Stimulated activated naive CD8-positive, alpha-beta T cell treated with anti-CD3 and anti-CD28 coated beads, Interleukin-15, amount 100 ng/mL, for 72 hours (primary cell): ENCODE measurements around the gene SAAL1.

ENCODE experiments used
- ATAC-seq: fragments of 150-1000 bp; cut with Tn5 transposase; 2 replicates; pipeline ENCODE4 v1.10.0; 2021; ENCODE audit warnings: mild to moderate bottlenecking, moderate library complexity
- DNase-seq, 2 donors: peaks; one replicate each; pipeline ENCODE4 v3.0.0; 2021 to 2022
- H3K27ac Mint-ChIP-seq, 2 donors: one replicate each; pipeline ENCODE4 v1.8.0; 2022; ENCODE audit warnings: mild to moderate bottlenecking in 2 of 2, mixed read lengths in 2 of 2, moderate library complexity in 2 of 2
- H3K27me3 Mint-ChIP-seq: one replicate; pipeline ENCODE4 v1.8.0; 2022; ENCODE audit warnings: mixed read lengths
- H3K4me1 Mint-ChIP-seq: one replicate; pipeline ENCODE4 v1.8.0; 2022; ENCODE audit warnings: mild to moderate bottlenecking, mixed read lengths
- H3K4me3 Mint-ChIP-seq, 2 donors: one replicate each; pipeline ENCODE4 v1.8.0; 2022; ENCODE audit warnings: mild to moderate bottlenecking in 2 of 2, mixed read lengths in 2 of 2, moderate library complexity in 1 of 2
- H3K9me3 Mint-ChIP-seq, 2 donors: one replicate each; pipeline ENCODE4 v1.8.0; 2022; ENCODE audit warnings: mixed read lengths in 2 of 2

SAAL1 gene

DNA sequence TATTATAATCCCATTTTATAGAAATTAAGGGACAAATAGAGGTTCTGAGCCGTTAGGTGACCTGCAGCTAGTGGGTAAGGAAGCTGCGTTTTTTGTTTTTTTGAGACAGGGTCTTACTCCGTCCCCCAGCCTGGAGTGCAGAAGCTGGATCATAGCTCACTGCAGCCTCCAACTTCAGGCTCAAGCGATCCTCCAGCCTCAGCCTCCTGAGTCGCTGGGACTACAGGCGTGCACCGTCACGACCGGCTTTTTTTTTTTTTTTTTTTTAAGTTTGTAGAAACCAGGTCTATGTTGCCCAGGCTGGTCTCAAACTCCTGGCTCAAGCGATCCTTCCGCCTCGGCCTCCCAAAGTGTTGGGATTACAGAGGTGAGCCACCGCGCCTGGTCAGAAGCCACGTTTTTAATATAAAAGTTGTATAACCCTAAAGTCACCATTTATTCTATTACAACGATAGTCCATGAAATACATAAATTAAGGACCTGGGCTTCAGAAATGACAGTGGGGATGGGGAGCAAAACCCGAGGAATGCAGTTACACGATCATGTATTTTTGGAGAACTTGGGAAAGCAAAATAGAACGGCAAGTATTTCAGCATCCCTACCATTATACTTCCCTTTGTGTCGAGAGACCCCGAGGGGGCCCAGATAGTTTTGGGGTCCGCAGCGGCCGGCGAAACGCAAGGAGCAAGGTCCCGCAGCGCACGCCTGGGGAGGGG lies 638 bp downstream of the SAAL1 start:
- H3K9me3 Mint-ChIP-seq = no peaks in the 10 kb centered on the region
- ATAC-seq = no peak
- H3K27me3 Mint-ChIP-seq = peaks cover 3% of the 10 kb centered on the region
- no peak for DNase-seq
- peak overlapping the region; percentile 98 for H3K27ac Mint-ChIP-seq
- H3K4me3 Mint-ChIP-seq = peak overlapping the region; percentile 91 to 97
- H3K4me1 Mint-ChIP-seq = peaks cover 46% of the 10 kb centered on the region

DNA sequence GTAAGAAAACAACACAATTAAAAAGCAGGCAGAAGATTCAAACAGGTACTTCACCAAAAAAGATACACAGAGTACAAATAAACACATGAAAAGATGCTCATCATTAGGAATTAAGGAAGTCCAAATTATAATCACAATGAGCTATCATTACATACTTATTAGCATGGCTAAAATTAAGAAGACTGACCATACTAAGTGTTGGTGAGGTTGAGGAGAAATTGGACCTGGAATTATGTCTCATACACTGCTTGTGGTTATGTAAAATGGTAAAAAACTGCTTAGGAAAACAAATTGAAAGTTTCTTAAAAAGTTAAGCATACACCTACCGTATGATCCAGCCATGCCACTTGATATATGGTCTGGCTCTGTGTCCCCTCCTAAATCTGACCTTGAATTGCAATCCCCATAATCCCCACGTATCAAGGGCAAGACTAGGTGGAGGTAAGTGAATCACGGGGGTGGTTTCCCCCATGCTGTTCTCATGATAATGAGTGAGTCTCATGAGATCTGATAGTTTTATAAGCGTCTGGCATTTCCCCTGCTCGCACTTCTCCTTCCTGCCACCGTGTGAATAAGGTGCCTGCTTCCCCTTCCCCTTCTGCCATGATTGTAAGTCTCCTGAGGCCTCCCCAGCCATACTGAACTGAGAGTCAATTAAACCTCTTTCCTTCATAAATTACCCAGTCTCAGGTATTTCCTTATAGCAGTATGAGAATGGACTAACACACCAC lies 4.8 kb downstream of the SAAL1 start:
- H3K27me3 Mint-ChIP-seq = no peaks in the 10 kb centered on the region
- peak in 1 of 2 donors; percentile 9 for DNase-seq
- H3K27ac Mint-ChIP-seq = peak overlapping the region in 1 of 2 donors; percentile 87
- no peaks in the 10 kb centered on the region for H3K9me3 Mint-ChIP-seq
- peaks cover 44% of the 10 kb centered on the region for H3K4me1 Mint-ChIP-seq
- no peak overlapping the region for H3K4me3 Mint-ChIP-seq
- no peak for ATAC-seq

DNA sequence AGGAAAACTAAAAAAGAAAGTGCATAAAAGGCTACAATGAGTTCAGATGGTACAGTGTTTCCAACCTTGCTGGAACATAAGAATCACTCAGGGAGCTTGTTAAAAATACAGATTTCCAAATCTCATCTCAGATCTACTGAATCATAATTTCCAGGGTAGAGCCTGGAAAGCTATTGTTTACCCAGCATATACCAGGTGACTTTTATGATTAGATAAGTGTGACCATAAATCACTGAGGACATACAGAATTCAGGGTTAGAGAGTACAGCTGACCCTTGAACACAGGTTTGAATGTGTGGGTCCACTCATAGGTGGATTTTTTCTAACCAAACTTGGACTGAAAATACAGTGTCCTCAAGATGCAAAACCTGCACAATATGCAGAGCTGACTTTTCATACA lies 11.9 kb downstream of the SAAL1 start:
- Mint-ChIP-seq H3K27me3 (no peaks in the 10 kb centered on the region), H3K27ac (no peak overlapping the region), H3K9me3 (no peaks in the 10 kb centered on the region), H3K4me3 (no peak overlapping the region), H3K4me1 (no peaks in the 10 kb centered on the region)
- no peak for ATAC-seq
- no peak for DNase-seq

DNA sequence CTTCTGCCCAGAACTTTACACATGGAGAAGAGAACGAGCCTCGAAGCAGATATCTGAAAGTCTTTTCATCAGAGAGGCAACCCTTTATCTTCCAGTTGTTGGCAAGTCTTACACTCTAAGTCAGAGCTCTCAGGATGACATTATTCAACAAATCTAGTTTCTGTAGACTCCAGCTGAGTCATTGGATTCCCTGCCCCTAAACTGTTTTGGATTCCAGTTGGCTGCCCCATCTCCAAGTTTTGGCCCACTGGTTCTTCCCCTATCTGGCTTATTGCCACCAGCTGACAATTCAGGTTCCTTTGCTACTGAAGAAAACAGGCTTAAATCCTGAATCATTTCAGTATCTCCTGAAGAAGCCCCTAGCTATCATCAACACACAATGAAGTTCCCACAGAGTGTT lies 14.2 kb downstream of the SAAL1 start:
- H3K4me1 Mint-ChIP-seq = no peaks in the 10 kb centered on the region
- no peak for DNase-seq
- H3K27me3 Mint-ChIP-seq = no peaks in the 10 kb centered on the region
- no peaks in the 10 kb centered on the region for H3K9me3 Mint-ChIP-seq
- H3K4me3 Mint-ChIP-seq = no peak overlapping the region
- ATAC-seq = no peak
- no peak overlapping the region for H3K27ac Mint-ChIP-seq

DNA sequence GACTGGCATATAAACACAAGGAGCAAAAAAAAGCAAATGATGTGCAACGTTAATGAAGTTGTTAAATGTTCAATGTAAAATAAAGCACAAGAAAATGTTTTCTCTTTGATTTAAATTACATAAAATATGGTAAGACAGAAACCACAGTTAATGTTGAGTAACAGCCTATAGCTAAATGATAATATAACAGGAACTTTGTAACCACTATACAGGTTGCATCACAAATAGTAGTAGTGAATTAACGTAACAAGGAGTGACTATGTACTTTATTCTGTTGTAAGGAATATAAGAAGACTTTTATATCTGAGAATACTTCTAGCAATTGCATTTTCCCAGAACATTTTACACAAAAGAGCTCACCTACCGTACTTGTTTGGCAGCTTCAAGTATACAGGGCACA lies 16.9 kb downstream of the SAAL1 start:
- DNase-seq (no peak), ATAC-seq (no peak)
- Mint-ChIP-seq H3K4me3 (no peak overlapping the region), H3K27ac (no peak overlapping the region), H3K27me3 (no peaks in the 10 kb centered on the region), H3K9me3 (no peaks in the 10 kb centered on the region), H3K4me1 (no peaks in the 10 kb centered on the region)

DNA sequence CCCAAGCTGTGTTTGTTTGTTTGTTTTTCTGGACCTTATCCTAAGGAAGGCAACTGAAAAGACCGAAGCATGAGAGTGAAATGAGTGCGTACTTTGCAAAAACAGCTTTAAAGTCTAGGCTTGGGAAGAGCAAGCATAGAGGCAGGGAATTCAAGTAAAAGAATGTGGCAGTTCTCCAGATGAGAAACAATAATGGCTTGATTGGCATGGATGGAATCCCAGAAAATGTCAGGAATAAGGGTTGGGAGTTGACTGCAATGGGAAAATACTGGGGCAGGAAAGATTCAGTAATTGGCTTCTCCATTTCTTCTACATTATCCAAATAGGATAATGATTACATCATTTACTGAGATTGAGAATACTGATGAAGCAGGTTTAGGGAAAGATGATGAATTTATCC lies 17.5 kb downstream of the SAAL1 start:
- ATAC-seq (no peak), DNase-seq (no peak)
- Mint-ChIP-seq H3K9me3 (no peaks in the 10 kb centered on the region), H3K27me3 (no peaks in the 10 kb centered on the region), H3K4me3 (no peak overlapping the region), H3K4me1 (no peaks in the 10 kb centered on the region), H3K27ac (peak overlapping the region in 1 of 2 donors; percentile 50)

DNA sequence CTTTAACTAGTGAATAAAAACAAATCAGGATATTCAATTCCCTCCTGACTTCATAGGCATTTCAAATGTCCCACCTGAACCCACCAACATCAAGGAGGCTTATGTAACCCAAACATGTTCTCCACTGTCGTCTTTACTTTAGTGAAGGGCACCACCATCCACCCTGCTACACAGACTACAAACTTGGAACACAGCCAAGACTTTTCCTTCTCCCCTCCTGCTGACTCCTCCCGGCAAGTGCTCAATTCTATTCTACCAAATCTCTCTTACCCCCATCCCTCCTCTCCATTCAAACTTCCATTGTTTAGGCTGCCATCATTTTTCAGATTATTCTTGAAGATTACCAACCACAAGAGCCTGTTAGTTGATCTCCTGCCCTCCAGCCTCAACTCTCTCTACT lies 24.3 kb downstream of the SAAL1 start:
- ATAC-seq (no peak), DNase-seq (no peak)
- Mint-ChIP-seq H3K9me3 (no peaks in the 10 kb centered on the region), H3K27me3 (no peaks in the 10 kb centered on the region), H3K4me1 (no peaks in the 10 kb centered on the region), H3K4me3 (no peak overlapping the region), H3K27ac (no peak overlapping the region)

DNA sequence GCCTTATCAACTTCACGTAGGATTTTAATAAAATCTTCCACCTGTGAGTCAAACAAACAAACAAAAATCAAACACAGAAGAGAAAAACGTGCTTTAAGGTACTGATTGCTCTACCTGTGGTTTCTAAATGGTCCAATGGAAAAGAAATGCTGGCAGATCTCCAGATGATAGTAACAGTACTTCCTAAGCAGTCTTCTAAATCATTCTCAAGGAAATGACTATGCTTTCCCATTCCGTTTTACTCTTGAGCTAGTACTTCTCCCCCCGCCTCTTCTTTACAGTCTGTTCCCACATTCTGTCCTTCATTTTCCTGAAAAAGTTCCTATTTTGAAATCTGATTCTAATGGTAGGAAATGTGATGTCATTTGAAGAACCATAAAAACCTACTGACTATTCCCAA lies 25.4 kb downstream of the SAAL1 start:
- Mint-ChIP-seq H3K27me3 (no peaks in the 10 kb centered on the region), H3K9me3 (no peaks in the 10 kb centered on the region), H3K4me1 (no peaks in the 10 kb centered on the region), H3K4me3 (no peak overlapping the region), H3K27ac (peak overlapping the region in 1 of 2 donors; percentile 32)
- DNase-seq (no peak), ATAC-seq (no peak)

DNA sequence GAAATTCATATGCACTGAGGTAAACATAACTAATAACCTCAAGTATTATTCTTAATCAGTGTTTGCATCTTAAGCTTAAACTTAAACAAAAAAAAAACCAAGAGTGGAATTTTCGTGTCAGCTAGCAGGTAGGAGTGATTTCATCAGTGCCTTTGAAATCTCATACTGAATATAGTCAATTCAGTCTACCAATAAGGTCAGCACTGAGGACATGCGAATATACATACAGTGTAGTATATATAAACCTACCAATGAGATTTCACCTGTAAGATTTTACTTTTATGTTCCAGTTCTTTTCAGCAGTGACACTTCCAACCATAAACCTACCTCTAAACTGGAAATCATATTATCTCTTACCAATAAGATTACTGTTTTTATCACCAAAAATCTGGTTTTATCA lies 27.0 kb downstream of the SAAL1 start:
- no peaks in the 10 kb centered on the region for H3K9me3 Mint-ChIP-seq
- DNase-seq = no peak
- no peak overlapping the region for H3K4me3 Mint-ChIP-seq
- no peak for ATAC-seq
- H3K4me1 Mint-ChIP-seq = no peaks in the 10 kb centered on the region
- H3K27ac Mint-ChIP-seq = no peak overlapping the region
- H3K27me3 Mint-ChIP-seq = no peaks in the 10 kb centered on the region

DNA sequence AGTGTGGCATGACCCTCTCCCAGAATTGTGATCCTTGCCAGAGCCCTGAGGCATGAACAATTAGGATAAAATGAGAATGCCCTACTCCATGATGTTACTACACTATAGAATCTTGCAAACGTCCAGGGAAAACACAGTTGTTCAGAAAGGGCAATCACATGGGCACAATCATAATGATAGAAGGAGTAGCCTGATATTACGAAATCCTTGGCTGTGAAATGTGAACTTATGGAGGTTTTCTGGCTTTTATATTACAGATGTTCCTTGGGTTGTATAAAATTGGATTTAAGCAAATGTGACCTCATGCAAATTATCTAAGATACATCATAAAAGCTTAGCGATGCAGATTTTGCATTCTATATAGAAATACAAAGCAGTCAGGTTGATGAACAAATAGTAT lies 30.4 kb downstream of the SAAL1 start:
- no peaks in the 10 kb centered on the region for H3K4me1 Mint-ChIP-seq
- H3K27ac Mint-ChIP-seq = no peak overlapping the region
- DNase-seq (no peak), ATAC-seq (no peak)
- no peak overlapping the region for H3K4me3 Mint-ChIP-seq
- no peaks in the 10 kb centered on the region for H3K27me3 Mint-ChIP-seq
- no peaks in the 10 kb centered on the region for H3K9me3 Mint-ChIP-seq

DNA sequence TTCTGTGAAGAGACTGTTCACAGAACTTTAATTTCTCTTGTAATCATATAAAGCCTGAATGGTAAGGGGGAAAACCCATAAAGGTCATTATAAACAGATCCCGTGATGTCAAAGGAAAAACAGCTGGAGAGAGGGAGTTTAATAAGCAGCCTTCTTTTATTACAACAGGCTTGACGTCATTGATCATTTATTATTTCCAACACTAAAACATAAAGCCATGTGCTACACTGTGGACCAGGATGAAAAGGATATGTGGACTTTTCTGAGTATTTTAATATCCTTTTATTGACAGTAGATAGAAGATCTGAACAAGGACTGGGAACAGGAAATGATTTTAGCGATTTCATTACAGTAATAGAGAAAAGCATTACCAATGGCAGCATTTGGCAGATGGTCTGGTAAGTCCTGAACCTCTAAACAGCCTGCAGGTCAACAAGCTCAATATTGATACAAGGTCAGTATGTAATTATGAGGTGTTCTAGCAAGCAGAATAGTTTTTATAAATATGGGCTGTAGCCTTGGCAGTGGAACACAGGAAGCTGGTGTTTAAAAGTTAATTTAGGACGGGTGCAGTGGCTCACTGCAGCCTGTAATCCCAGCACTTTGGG lies 34.7 kb downstream of the SAAL1 start:
- Mint-ChIP-seq H3K27ac (no peak overlapping the region), H3K4me3 (no peak overlapping the region), H3K27me3 (no peaks in the 10 kb centered on the region), H3K4me1 (no peaks in the 10 kb centered on the region), H3K9me3 (no peaks in the 10 kb centered on the region)
- DNase-seq (no peak), ATAC-seq (no peak)

DNA sequence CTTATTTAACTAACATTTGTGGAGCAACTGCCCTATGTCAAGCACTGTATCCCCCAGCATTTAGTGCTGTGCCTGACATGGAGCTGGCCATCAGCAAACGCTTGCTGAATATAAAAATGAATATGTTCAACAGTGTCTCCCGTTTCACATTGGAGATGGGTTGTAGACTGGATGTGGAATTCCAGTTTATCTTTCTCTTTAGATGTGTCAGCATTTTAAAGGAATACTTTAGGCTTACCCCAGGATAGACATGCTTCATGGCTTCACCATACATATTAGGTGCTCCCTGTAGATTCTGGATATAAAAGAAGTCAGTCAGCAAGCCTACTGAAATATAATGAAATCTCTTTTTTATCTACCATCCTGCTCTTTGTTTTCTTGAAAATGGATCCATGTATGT lies 38.5 kb downstream of the SAAL1 start:
- ATAC-seq = no peak
- H3K27ac Mint-ChIP-seq = no peak overlapping the region
- H3K4me1 Mint-ChIP-seq = no peaks in the 10 kb centered on the region
- H3K4me3 Mint-ChIP-seq = no peak overlapping the region
- H3K9me3 Mint-ChIP-seq = no peaks in the 10 kb centered on the region
- no peak for DNase-seq
- no peaks in the 10 kb centered on the region for H3K27me3 Mint-ChIP-seq

DNA sequence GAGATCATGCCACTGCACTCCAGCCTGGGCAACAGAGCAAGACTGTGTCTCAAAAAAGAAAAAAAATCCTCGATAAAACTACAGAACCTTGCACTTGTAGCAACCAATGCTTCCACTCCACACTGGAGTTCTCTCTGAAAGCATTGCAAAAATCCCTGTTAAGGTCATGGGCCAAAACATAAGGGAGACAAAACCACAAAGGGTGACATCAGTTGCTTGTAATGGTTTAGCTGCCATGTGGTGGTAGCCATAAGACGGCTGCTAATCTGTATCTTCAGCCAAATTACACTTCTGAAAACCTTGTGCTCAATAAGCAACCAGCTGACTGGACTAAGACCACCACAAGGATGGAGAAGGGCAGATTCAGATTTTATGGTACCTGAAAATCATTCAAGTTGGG lies 39.3 kb downstream of the SAAL1 start:
- ATAC-seq = no peak
- Mint-ChIP-seq H3K4me3 (no peak overlapping the region), H3K27ac (no peak overlapping the region), H3K27me3 (no peaks in the 10 kb centered on the region), H3K4me1 (no peaks in the 10 kb centered on the region), H3K9me3 (no peaks in the 10 kb centered on the region)
- DNase-seq = no peak

DNA sequence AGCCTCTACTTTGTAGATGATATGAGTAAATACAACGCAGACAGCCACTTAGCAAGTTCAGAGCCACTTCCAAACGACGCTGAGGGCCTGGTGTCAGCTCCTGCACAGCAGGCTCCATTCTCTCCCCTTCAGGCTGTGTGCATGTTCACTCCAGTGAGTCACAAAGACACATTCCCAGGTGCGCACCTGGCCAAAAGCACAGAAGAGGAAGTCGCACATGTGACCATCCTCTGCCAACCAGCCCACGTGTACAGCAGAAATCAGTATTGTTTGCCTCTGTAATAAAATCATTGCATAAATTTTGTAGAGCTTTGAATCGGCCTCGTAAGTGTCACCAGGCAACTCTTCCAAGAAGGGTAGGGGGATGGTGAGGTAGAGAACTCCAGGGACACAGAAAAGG lies 40.3 kb downstream of the SAAL1 start:
- no peaks in the 10 kb centered on the region for H3K27me3 Mint-ChIP-seq
- H3K9me3 Mint-ChIP-seq = no peaks in the 10 kb centered on the region
- ATAC-seq = no peak

DNA sequence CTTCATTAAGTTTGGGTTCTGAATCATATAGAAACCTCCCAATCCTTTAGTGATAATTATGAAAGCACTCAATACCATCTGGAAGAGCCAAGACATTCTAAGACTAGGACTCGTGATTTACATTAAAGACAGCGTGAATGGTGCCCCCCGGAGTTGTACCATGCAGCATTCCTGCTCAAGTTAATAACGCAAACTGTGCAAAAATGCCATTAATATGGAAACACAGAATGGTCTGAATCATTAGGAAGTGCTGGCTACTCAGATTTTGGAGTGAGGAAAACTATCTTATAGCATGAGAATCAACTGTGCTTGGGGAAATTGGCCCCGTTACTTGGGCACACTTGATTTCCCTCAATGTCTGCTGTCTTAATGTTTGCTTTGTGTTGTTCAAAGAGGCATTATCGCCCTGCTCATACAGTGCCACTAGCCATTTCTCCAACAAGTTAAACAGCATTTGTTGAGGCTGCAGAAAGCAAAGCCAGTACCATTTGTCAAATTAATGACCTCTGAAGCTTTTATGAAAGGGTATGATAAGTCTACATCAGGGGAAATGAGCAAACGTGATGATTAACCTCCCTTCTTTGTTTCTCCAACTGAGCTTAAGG lies 41.3 kb downstream of the SAAL1 start:
- Mint-ChIP-seq H3K27me3 (no peaks in the 10 kb centered on the region), H3K4me1 (no peaks in the 10 kb centered on the region), H3K4me3 (no peak overlapping the region), H3K9me3 (no peaks in the 10 kb centered on the region), H3K27ac (no peak overlapping the region)
- no peak for DNase-seq
- no peak for ATAC-seq

More for the DNA sequence above, 40.3 kb downstream of the SAAL1 start:
- Mint-ChIP-seq H3K4me3 (no peak overlapping the region), H3K4me1 (no peaks in the 10 kb centered on the region), H3K27ac (no peak overlapping the region)
- DNase-seq = no peak

DNA sequence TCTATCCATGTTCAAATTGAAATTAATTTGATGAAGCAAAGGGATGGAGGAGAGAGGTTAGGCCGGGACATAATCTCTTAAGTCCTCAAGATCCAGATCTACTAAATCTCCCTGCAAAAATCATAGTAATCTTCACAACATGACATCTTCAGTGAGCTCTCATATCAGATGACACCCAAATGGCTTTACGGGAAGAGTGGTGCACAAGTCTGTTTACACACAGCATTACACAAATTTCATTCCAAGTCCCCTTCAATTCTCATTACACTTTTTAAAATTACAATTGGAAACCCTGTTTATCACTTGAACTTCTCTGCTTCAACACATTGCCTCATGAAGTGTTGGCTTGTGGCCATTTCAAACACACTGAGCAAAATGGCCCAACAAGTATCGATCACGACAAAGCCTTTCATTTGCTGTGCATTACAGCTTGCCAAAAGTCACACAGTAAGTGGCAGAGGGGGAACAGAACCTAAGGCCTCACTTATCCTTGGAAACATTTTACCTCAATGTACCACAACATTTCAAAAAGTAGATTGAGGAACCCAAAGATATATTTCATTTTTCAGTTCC lies 41.9 kb downstream of the SAAL1 start:
- H3K27me3 Mint-ChIP-seq = no peaks in the 10 kb centered on the region
- no peak overlapping the region for H3K27ac Mint-ChIP-seq
- H3K9me3 Mint-ChIP-seq = no peaks in the 10 kb centered on the region
- DNase-seq = no peak
- H3K4me1 Mint-ChIP-seq = no peaks in the 10 kb centered on the region
- H3K4me3 Mint-ChIP-seq = no peak overlapping the region
- ATAC-seq = no peak
